OCI-LY1 (cell line): ENCODE data around the gene TNFSF9.
"Not testable (repeated sequence)": the region's sequence is repeated elsewhere in the genome, so short reads cannot be mapped to it uniquely, and the experiment has no call there.

ENCODE experiments used
- H2AFZ ChIP-seq: fragments of 200-600 bp; sonication (generic), shearing (Covaris generic); 2 replicates; pipeline ENCODE4 v1.6.0; 2014; ENCODE audit warnings: antibody characterized with exemption, mild to moderate bottlenecking, low read length
- H3F3A ChIP-seq: fragments of 200-600 bp; sonication (generic), shearing (Covaris generic); 2 replicates; pipeline ENCODE4 v1.6.0; 2014; ENCODE audit warnings: mild to moderate bottlenecking, antibody characterized with exemption, low read length, moderate library complexity; ENCODE audit not compliant: insufficient read depth
- H3K27ac ChIP-seq: fragments of 200-600 bp; sonication (generic); 2 replicates; pipeline ENCODE4 v1.5.1; 2014; ENCODE audit warnings: low read length, mixed run types, mild to moderate bottlenecking, low read depth; ENCODE audit not compliant: poor library complexity, severe bottlenecking
- H3K27me3 ChIP-seq: fragments of 200-600 bp; sonication (generic); 2 replicates; pipeline ENCODE4 v1.6.0; 2014; ENCODE audit warnings: antibody characterized with exemption, mild to moderate bottlenecking, low read length, moderate library complexity; ENCODE audit not compliant: insufficient read depth
- H3K36me3 ChIP-seq: fragments of 200-600 bp; sonication (generic); 2 replicates; pipeline ENCODE4 v1.6.1; 2014; ENCODE audit warnings: mild to moderate bottlenecking, antibody characterized with exemption, low read length, moderate library complexity, mixed read lengths; ENCODE audit not compliant: insufficient read depth
- H3K4me1 ChIP-seq: fragments of 200-600 bp; sonication (generic); 2 replicates; pipeline ENCODE4 v1.5.1; 2014; ENCODE audit warnings: mild to moderate bottlenecking, low read length, moderate library complexity; ENCODE audit not compliant: insufficient read depth, severe bottlenecking
- H3K4me2 ChIP-seq: fragments of 200-600 bp; sonication (generic), shearing (Covaris generic); 2 replicates; pipeline ENCODE4 v1.6.1; 2014; ENCODE audit warnings: low read length
- H3K4me3 ChIP-seq: fragments of 200-600 bp; sonication (generic); 2 replicates; pipeline ENCODE4 v1.5.1; 2014; ENCODE audit warnings: low read length, low read depth, mild to moderate bottlenecking, mixed read lengths; ENCODE audit not compliant: poor library complexity, severe bottlenecking
- H3K79me2 ChIP-seq: fragments of 200-600 bp; shearing (Covaris generic); 2 replicates; pipeline ENCODE4 v1.6.1; 2016; ENCODE audit warnings: mixed run types, low read length, mixed read lengths; ENCODE audit not compliant: insufficient read depth
- H3K9ac ChIP-seq: fragments of 200-600 bp; sonication (generic), shearing (Covaris generic); 2 replicates; pipeline ENCODE4 v1.6.1; 2014; ENCODE audit warnings: mild to moderate bottlenecking, low read length, mixed read lengths
- H3K9me2 ChIP-seq: fragments of 200-600 bp; sonication (generic), shearing (Covaris generic); 2 replicates; pipeline ENCODE4 v1.6.1; 2014; ENCODE audit warnings: low read depth, mild to moderate bottlenecking, low read length, mixed read lengths
- H3K9me3 ChIP-seq: fragments of 200-600 bp; shearing (Covaris generic); 2 replicates; pipeline ENCODE4 v1.6.1; 2014; ENCODE audit warnings: low read length, mixed read lengths
- H4K20me1 ChIP-seq: fragments of 200-600 bp; sonication (generic), shearing (Covaris generic); 2 replicates; pipeline ENCODE4 v1.6.0; 2016; ENCODE audit warnings: mild to moderate bottlenecking, low read length; ENCODE audit not compliant: insufficient read depth
- EZH2 ChIP-seq: fragments of 200-600 bp; sonication (generic), shearing (Covaris generic); IDR thresholded peaks from 2 replicates; pipeline ENCODE4 v1.8.0; 2017; ENCODE audit warnings: borderline replicate concordance, mixed run types, mild to moderate bottlenecking, antibody characterized with exemption, low read length, moderate library complexity, mixed read lengths
- TF ChIP-seq, protein P1 (sequence below): fragments of 200-600 bp; sonication (generic), shearing (Covaris generic); IDR thresholded peaks from 2 replicates; pipeline ENCODE4 v1.5.1; 2017; ENCODE audit warnings: mild to moderate bottlenecking, antibody characterized with exemption, low read length, moderate library complexity, mixed read lengths

The TNFSF9 gene

DNA sequence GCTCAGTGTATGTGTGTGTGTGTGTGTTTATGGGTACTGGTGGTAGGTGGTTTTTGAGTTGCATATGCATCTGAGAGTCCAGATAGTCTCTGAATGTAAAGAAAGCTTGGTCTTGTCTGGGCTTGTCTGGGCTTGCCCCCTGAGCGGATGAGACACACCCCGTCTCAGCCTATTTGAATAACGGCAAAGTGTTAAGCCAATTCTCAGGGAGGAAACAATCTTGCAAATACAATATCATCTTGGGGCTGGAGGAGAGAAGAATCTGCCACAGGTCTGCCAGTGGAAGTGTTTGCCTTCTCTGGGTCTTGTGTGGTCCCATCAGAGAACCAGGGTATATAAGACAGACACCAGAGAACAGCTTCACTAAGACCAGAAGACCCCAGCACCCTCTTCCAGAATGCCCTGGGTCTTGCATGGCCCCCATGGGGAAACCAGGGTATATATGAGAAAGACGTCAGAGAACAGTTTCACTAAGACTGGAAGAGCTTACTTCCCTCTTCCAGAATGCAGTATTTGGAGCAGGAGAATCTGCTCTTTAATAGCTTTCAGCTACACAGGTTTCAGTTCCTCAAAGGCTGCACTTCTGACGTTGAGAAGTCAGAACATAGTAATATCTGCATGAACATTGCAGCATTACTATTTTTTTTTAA lies 46.8 kb downstream of the TNFSF9 start:
- H3K36me3 ChIP-seq: peaks cover 2% of the 10 kb centered on the region; the same call in 1 of the 2 replicates
- H3K9me2 ChIP-seq: no peaks in the 10 kb centered on the region
- no peaks in the 10 kb centered on the region for H4K20me1 ChIP-seq
- TF ChIP-seq, protein P1, sequence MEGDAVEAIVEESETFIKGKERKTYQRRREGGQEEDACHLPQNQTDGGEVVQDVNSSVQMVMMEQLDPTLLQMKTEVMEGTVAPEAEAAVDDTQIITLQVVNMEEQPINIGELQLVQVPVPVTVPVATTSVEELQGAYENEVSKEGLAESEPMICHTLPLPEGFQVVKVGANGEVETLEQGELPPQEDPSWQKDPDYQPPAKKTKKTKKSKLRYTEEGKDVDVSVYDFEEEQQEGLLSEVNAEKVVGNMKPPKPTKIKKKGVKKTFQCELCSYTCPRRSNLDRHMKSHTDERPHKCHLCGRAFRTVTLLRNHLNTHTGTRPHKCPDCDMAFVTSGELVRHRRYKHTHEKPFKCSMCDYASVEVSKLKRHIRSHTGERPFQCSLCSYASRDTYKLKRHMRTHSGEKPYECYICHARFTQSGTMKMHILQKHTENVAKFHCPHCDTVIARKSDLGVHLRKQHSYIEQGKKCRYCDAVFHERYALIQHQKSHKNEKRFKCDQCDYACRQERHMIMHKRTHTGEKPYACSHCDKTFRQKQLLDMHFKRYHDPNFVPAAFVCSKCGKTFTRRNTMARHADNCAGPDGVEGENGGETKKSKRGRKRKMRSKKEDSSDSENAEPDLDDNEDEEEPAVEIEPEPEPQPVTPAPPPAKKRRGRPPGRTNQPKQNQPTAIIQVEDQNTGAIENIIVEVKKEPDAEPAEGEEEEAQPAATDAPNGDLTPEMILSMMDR: no peak
- TF ChIP-seq EZH2: no peak
- H3K4me1 ChIP-seq: peaks cover 81% of the 10 kb centered on the region
- no peaks in the 10 kb centered on the region for H3K9me3 ChIP-seq
- peak overlapping the region; percentile 57 for H3K4me2 ChIP-seq
- no peak overlapping the region for H2AFZ ChIP-seq
- H3K27ac ChIP-seq: peak overlapping the region; percentile 100
- H3K79me2 ChIP-seq: no peaks in the 10 kb centered on the region
- peak overlapping the region; percentile 78 for H3K9ac ChIP-seq
- H3K27me3 ChIP-seq: no peaks in the 10 kb centered on the region
- H3K4me3 ChIP-seq: peak overlapping the region; percentile 33
- peaks cover 20% of the 10 kb centered on the region for H3F3A ChIP-seq

DNA sequence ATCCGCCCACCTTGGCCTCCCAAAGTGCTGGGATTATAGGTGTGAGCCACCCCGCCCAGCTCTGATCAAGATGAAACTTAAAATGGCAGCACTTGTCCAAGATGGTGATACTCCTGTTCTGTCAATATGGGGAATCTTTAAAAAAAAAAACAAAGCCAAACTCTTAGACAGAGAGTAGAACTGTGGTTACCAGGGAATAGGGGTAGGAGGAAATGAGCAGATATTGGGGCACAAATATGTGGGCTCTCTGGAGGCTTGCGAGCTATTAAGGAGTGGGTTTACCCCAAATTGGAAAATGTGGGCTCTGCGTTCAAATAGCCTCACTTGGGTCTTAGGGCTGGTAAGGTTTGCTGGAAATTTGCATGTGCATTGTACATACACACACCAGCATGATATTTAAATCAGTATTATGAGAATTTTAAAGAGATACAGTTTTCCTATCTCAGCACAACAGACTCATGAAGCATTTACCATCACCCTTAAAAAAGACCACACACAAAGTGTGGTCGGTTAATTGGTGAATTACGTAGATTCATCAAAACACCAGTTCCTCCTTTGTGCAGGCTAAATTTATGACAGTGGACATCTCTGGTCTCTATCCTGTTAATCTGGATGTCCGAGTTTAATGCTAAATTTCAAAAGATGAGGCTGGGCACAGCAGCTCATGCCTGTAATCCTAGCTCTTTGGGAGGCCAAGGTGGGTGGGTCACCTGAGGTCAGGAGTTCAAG lies 48.8 kb downstream of the TNFSF9 start:
- no peaks in the 10 kb centered on the region for H3K79me2 ChIP-seq
- TF ChIP-seq EZH2: no peak
- TF ChIP-seq, protein P1: no peak
- peak overlapping the region; percentile 31; the same call in 1 of the 2 replicates for H3K4me2 ChIP-seq

DNA sequence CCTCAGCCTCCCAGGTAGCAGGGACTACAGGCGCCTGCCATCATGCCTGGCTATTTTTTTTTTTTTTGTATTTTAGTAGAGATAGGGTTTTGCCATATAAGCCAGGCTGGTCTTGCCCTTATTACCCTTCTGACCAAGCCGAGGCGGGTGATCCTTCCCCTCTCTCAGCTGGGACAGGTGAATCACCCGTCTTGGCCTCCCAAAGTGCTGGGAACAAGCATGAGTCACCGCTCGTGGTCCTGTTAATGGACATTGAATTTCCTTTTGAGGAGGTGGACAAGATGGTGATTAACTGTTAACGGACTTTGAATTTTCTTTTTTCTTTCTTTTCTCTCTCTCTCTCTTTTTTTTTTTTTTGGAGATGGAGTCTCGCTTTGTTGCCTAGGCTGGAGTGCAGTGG lies 49.5 kb downstream of the TNFSF9 start:
- Histone ChIP-seq H3K27me3 (no peaks in the 10 kb centered on the region), H3K4me2 (no peak overlapping the region), H3K9me3 (no peaks in the 10 kb centered on the region), H3F3A (peaks cover 20% of the 10 kb centered on the region), H4K20me1 (no peaks in the 10 kb centered on the region), H3K27ac (peak overlapping the region; percentile 100), H3K4me1 (peaks cover 65% of the 10 kb centered on the region), H3K9me2 (no peaks in the 10 kb centered on the region), H3K4me3 (no peak overlapping the region), H3K36me3 (peaks cover 26% of the 10 kb centered on the region), H3K79me2 (no peaks in the 10 kb centered on the region), H3K9ac (no peak overlapping the region), H2AFZ (no peak overlapping the region)
- TF ChIP-seq, protein P1: no peak
- TF ChIP-seq EZH2: no peak

More for the DNA sequence above, 48.8 kb downstream of the TNFSF9 start:
- no peaks in the 10 kb centered on the region for H3K27me3 ChIP-seq
- H4K20me1 ChIP-seq: no peaks in the 10 kb centered on the region
- peaks cover 19% of the 10 kb centered on the region for H3K36me3 ChIP-seq
- no peak overlapping the region for H2AFZ ChIP-seq
- peak overlapping the region; percentile 100 for H3K27ac ChIP-seq
- peaks cover 20% of the 10 kb centered on the region for H3F3A ChIP-seq
- 0 out of 2 replicates have a peak overlapping the region, but pooled peaks have one; percentile 17 for H3K9ac ChIP-seq
- no peaks in the 10 kb centered on the region for H3K9me2 ChIP-seq
- peaks cover 67% of the 10 kb centered on the region for H3K4me1 ChIP-seq
- H3K4me3 ChIP-seq: no peak overlapping the region
- no peaks in the 10 kb centered on the region for H3K9me3 ChIP-seq

DNA sequence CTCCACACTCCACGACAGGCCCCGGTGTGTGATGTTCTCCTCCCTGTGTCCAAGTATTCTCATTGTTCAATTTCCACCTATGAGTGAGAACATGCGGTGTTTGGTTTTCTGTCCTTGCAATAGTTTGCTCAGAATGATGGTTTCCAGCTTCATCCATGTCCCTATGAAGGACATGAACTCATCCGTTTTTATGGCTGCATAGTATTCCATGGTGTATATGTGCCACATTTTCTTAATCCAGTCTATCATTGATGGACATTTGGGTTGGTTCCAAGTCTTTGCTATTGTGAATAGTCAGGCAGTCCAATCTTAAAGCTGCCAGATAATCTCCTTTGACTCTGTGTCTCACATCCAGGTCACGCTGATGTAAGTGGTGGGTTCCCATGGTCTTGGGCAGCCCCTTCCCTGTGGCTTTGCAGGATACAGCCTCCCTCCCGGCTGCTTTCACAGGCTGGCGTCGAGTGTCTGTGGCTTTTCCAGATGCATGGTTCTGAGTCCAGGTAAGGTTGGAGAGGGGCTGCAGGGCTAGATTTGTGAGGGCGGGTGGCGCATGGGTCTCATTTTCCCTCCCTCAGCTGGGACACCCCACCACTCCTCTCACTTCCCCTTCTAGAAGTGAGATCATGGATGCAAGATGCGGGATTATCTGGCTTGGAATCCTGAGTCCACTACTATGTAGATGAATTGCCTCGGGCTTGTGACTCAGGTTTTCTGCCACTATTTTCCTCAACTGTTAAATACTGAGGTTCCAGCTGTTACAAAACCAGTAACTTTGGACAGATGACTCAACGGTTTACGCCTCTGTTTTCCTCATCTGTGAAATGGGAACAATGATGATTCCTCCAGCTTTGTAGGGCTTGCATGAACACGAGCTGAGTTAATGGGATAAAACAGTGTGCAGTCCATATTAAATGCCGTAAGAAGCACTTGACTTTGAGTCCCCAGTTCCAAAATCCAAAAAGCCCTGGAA lies 52.0 kb downstream of the TNFSF9 start:
- H3K9ac ChIP-seq, H3K4me2 ChIP-seq, H3K79me2 ChIP-seq, H4K20me1 ChIP-seq, H3K9me3 ChIP-seq, H2AFZ ChIP-seq, H3F3A ChIP-seq, H3K4me3 ChIP-seq, H3K9me2 ChIP-seq, H3K27me3 ChIP-seq: not testable (repeated sequence)
- Histone ChIP-seq H3K36me3 (peaks cover 51% of the 10 kb centered on the region), H3K27ac (peak overlapping the region; percentile 48), H3K4me1 (peaks cover 52% of the 10 kb centered on the region)
